Measurements from ENCODE around the gene ANXA4.

- TF ChIP-seq POLR2AphosphoS5 (IDR thresholded peaks at IDR 0.05; ENCODE audit: low read depth, low read length) (no peak), SIN3A (IDR thresholded peaks at IDR 0.05; ENCODE audit: borderline replicate concordance, insufficient read depth, low read length) (no peak), TAF1 (IDR thresholded peaks at IDR 0.05; ENCODE audit: borderline replicate concordance, insufficient read depth, low read length) (no peak), REST (IDR thresholded peaks at IDR 0.05; ENCODE audit: insufficient read depth in 1 of 2, low read depth in 2 of 2, low read length in 2 of 2) (no peak), FOXP2 (optimal IDR thresholded peaks at IDR 0.05; ENCODE audit: borderline replicate concordance, extremely low read depth, extremely low read length, insufficient read depth) (no peak)
These were observed 87.0 kb downstream of the ANXA4 start for GRCh38 chr2:69828938-69829255.

Data from PFSK-1 (cell line).